HepG2 (cell line): Measurements from ENCODE around the gene SLU7. TPM values are rescaled to one million over a fixed set of nuclear protein-coding genes. Genes with fewer than 3 reads are reported as not detected.

ENCODE experiments used
- ARID4A ChIP-seq: sonication (generic); formaldehyde crosslinking; IDR thresholded peaks from 2 replicates; pipeline ENCODE4 v1.5.0; 2020; ENCODE audit warnings: mild to moderate bottlenecking, missing genetic modification reagents, borderline replicate concordance
- BRF2 ChIP-seq: sonication (generic); formaldehyde crosslinking; IDR thresholded peaks from 2 replicates; pipeline ENCODE4 v1.8.1; 2022; ENCODE audit warnings: mild to moderate bottlenecking, missing genetic modification reagents
- KDM1A ChIP-seq: IDR thresholded peaks from 2 replicates; pipeline ENCODE4 v1.6.1; 2016; ENCODE audit warnings: missing compliant biosample characterization
- POGZ ChIP-seq: sonication (generic); formaldehyde crosslinking; IDR thresholded peaks from 2 replicates; pipeline ENCODE4 v1.4.0; 2020; ENCODE audit warnings: mild to moderate bottlenecking, missing genetic modification reagents
- RAD51 ChIP-seq: fragments of 450-650 bp; IDR thresholded peaks from 2 replicates; pipeline ENCODE4 v1.6.1; 2016; ENCODE audit warnings: borderline replicate concordance
- SMARCE1 ChIP-seq: fragments of 450-650 bp; IDR thresholded peaks from 2 replicates; pipeline ENCODE4 v1.6.1; 2017; ENCODE audit warnings: borderline replicate concordance
- SYNCRIP ChIP-seq: fragments of 200-400 bp; formaldehyde crosslinking; IDR thresholded peaks from 2 replicates; pipeline ENCODE4 v1.6.1; 2018; ENCODE audit warnings: mild to moderate bottlenecking, low read depth, low read length; ENCODE audit not compliant: insufficient read depth
- TOPORS ChIP-seq: sonication (generic); formaldehyde crosslinking; IDR thresholded peaks from 2 replicates; pipeline ENCODE4 v1.8.0; 2023; ENCODE audit warnings: mild to moderate bottlenecking, missing genetic modification reagents
- TP53 ChIP-seq: sonication (generic); formaldehyde crosslinking; conservative IDR thresholded peaks from 2 replicates; pipeline ENCODE4 v1.4.0; 2020; ENCODE audit warnings: missing genetic modification reagents
- YEATS4 ChIP-seq: sonication (generic); formaldehyde crosslinking; IDR thresholded peaks from 2 replicates; pipeline ENCODE4 v1.4.0; 2020; ENCODE audit warnings: missing genetic modification reagents, borderline replicate concordance
- ZBTB38 ChIP-seq: sonication (generic); formaldehyde crosslinking; IDR thresholded peaks from 2 replicates; pipeline ENCODE4 v1.5.1; 2020; ENCODE audit warnings: mild to moderate bottlenecking, missing genetic modification reagents
- ZBTB49 ChIP-seq: sonication (generic); formaldehyde crosslinking; IDR thresholded peaks from 2 replicates; pipeline ENCODE4 v1.4.0; 2020; ENCODE audit warnings: missing genetic modification reagents, borderline replicate concordance
- ZFYVE20 ChIP-seq: sonication (generic); formaldehyde crosslinking; IDR thresholded peaks from 2 replicates; pipeline ENCODE4 v1.8.0; 2023; ENCODE audit warnings: low read depth, mild to moderate bottlenecking, moderate library complexity, missing genetic modification reagents, borderline replicate concordance
- ZNF280B ChIP-seq: sonication (generic); formaldehyde crosslinking; IDR thresholded peaks from 2 replicates; pipeline ENCODE4 v1.5.0; 2020; ENCODE audit warnings: missing genetic modification reagents, mild to moderate bottlenecking, borderline replicate concordance
- ZNF3 ChIP-seq: IDR thresholded peaks from 2 replicates; pipeline ENCODE4 v1.7.0; 2017; ENCODE audit warnings: inconsistent platforms
- ZNF556 ChIP-seq: sonication (generic); formaldehyde crosslinking; IDR thresholded peaks from 2 replicates; pipeline ENCODE4 v1.4.0; 2020; ENCODE audit warnings: mild to moderate bottlenecking, missing genetic modification reagents, borderline replicate concordance
- ZNF615 ChIP-seq: sonication (generic); formaldehyde crosslinking; IDR thresholded peaks from 2 replicates; pipeline ENCODE4 v1.5.0; 2020; ENCODE audit warnings: mild to moderate bottlenecking, missing genetic modification reagents, borderline replicate concordance
- ZNF766 ChIP-seq: sonication (generic); formaldehyde crosslinking; IDR thresholded peaks from 2 replicates; pipeline ENCODE4 v1.5.0; 2020; ENCODE audit warnings: missing genetic modification reagents, borderline replicate concordance
- ZNF772 ChIP-seq: sonication (generic); formaldehyde crosslinking; IDR thresholded peaks from 2 replicates; pipeline ENCODE4 v1.5.0; 2020; ENCODE audit warnings: mild to moderate bottlenecking, missing genetic modification reagents
- ZNF776 ChIP-seq: sonication (generic); formaldehyde crosslinking; IDR thresholded peaks from 2 replicates; pipeline ENCODE4 v1.4.0; 2020; ENCODE audit warnings: mild to moderate bottlenecking, missing genetic modification reagents
- ZNF788 ChIP-seq: sonication (generic); formaldehyde crosslinking; IDR thresholded peaks from 2 replicates; pipeline ENCODE4 v1.5.0; 2020; ENCODE audit warnings: mild to moderate bottlenecking, missing genetic modification reagents, borderline replicate concordance
- polyA plus RNA-seq, 8 experiments: library from polyadenylated mRNA; depleted of rRNA in 3 of 8; stranded (reverse) in 7 of 8; unstranded in 1 of 8; fragments of >200 nt; fragmentation: Illumina TruSeq in 4 of 8; extraction: Trizol in 4 of 8; gene quantifications; 2 replicates each; pipeline versions ENCODE4 v1.2.1 to v1.2.3, GENCODE V29; 2011 to 2016; ENCODE audit warnings: low read depth in 4 of 8, missing spikeins in 1 of 8, mixed read lengths in 1 of 8; ENCODE audit not compliant: insufficient read depth in 1 of 8
- total RNA-seq, 5 experiments: library from RNA; depleted of rRNA; stranded (reverse); fragments of >200 nt; fragmentation: Illumina TruSeq; extraction: Trizol; gene quantifications; 2 replicates each; pipeline ENCODE4 v1.2.3, GENCODE V29; 2016; ENCODE audit warnings: low read depth in 1 of 5

SLU7 gene
- total and polyA plus RNA-seq, 2 of the 13 experiments (the other 11 are each of a cell fraction or from before 2014, with no cell fraction given), result 24.0 to 39.2 TPM

- TF ChIP-seq ZNF615 (CRISPR knock-in tag) (no peak), RAD51 (no peak), KDM1A (no peak), ZFYVE20 (CRISPR knock-in tag) (no peak), ARID4A (CRISPR knock-in tag) (no peak), ZNF788 (CRISPR knock-in tag) (no peak), ZNF280B (CRISPR knock-in tag) (no peak), ZNF3 (CRISPR knock-in tag) (no peak), ZNF766 (CRISPR knock-in tag) (no peak), SMARCE1 (no peak), TOPORS (CRISPR knock-in tag) (no peak), ZNF556 (no peak), ZNF776 (no peak), ZNF772 (no peak), YEATS4 (CRISPR knock-in tag) (no peak), ZBTB38 (no peak), BRF2 (no peak), SYNCRIP (no peak), TP53 (no peak), POGZ (CRISPR knock-in tag) (no peak), ZBTB49 (CRISPR knock-in tag) (no peak)
Measured at GRCh38 chr5:160369990-160370712, 48.7 kb downstream of the SLU7 start, which contains the start of gene C1QTNF2 (continued).
